Measurements from ENCODE around the gene ABCC1.
"Not testable (repeated sequence)": the region's sequence is repeated elsewhere in the genome, so short reads cannot be mapped to it uniquely, and the experiment has no call there.

The ABCC1 gene

GRCh38 chr16:16154281-16154951 is 205.0 kb downstream of the ABCC1 start:
- no peak for TF ChIP-seq CTCF (conservative IDR thresholded peaks at IDR 0.05; ENCODE audit: low read length)
- H3K4me3 ChIP-seq (ENCODE audit: low read length): no peak overlapping the region
- DNase-seq (ENCODE audit: low read depth): no peak

GRCh38 chr16:16155234-16155633 is 205.8 kb downstream of the ABCC1 start:
- TF ChIP-seq CTCF (conservative IDR thresholded peaks at IDR 0.05; ENCODE audit: low read length): no peak
- no peak overlapping the region for H3K4me3 ChIP-seq (ENCODE audit: low read length)
- DNase-seq (ENCODE audit: low read depth): no peak

- no peak for DNase-seq (ENCODE audit: low read depth)
- H3K4me3 ChIP-seq (ENCODE audit: low read length): no peak overlapping the region
- no peak for TF ChIP-seq CTCF (conservative IDR thresholded peaks at IDR 0.05; ENCODE audit: low read length)
These were observed 207.8 kb downstream of the ABCC1 start for GRCh38 chr16:16157166-16157565.

GRCh38 chr16:16158082-16158658 is 208.8 kb downstream of the ABCC1 start:
- TF ChIP-seq CTCF (conservative IDR thresholded peaks at IDR 0.05; ENCODE audit: low read length): no peak
- DNase-seq (ENCODE audit: low read depth): no peak
- no peak overlapping the region for H3K4me3 ChIP-seq (ENCODE audit: low read length)

- DNase-seq (ENCODE audit: low read depth): no peak
- no peak for TF ChIP-seq CTCF (conservative IDR thresholded peaks at IDR 0.05; ENCODE audit: low read length)
- no peak overlapping the region for H3K4me3 ChIP-seq (ENCODE audit: low read length)
These were observed 209.4 kb downstream of the ABCC1 start for GRCh38 chr16:16158741-16159374.

- TF ChIP-seq CTCF (conservative IDR thresholded peaks at IDR 0.05; ENCODE audit: low read length): no peak
- no peak overlapping the region for H3K4me3 ChIP-seq (ENCODE audit: low read length)
- DNase-seq (ENCODE audit: low read depth): no peak
These were observed 210.2 kb downstream of the ABCC1 start for GRCh38 chr16:16159662-16160061.

- TF ChIP-seq CTCF (conservative IDR thresholded peaks at IDR 0.05; ENCODE audit: low read length): no peak
- DNase-seq (ENCODE audit: low read depth): no peak
- no peak overlapping the region for H3K4me3 ChIP-seq (ENCODE audit: low read length)
These were observed 211.9 kb downstream of the ABCC1 start for GRCh38 chr16:16161319-16161718.

GRCh38 chr16:16161840-16162239 is 212.4 kb downstream of the ABCC1 start:
- DNase-seq (ENCODE audit: low read depth); H3K4me3 ChIP-seq (ENCODE audit: low read length): not testable (repeated sequence)

All from AG10803 (cell line).